NB4 (cell line): ENCODE data around the gene TMEM107.
"Not testable (repeated sequence)": the region's sequence is repeated elsewhere in the genome, so short reads cannot be mapped to it uniquely, and the experiment has no call there.

Experiments used
- POLR2A ChIP-seq: IDR thresholded peaks from 2 replicates; pipeline ENCODE4 v1.6.1; 2011; ENCODE audit warnings: mild to moderate bottlenecking; ENCODE audit not compliant: insufficient read length; ENCODE audit errors: extremely low read depth
- TF ChIP-seq, protein P1 (sequence below): IDR thresholded peaks from one replicate; pipeline ENCODE4 v1.5.1; 2012; ENCODE audit warnings: low read depth, low read length

DNA sequence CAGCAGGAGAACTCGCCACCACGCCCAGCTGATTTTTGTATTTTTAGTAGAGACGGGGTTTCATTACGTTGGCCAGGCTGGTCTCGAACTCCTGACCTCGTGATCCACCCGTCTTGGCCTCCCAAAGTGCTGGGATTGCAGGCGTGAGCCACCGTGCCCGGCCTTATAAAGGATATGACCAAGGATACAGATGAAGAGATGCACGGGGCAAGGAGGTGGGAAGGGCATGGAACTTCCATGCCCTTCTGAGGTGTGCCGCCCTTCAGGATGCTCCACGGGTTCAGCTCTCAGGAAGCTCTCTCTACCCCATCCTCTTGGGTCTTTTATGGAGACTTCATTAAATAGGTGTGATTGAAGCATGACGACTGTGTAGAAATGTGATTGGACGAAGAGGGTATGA, 37.8 kb upstream of the TMEM107 start:
- not testable (repeated sequence) for TF ChIP-seq POLR2A
- TF ChIP-seq, protein P1, sequence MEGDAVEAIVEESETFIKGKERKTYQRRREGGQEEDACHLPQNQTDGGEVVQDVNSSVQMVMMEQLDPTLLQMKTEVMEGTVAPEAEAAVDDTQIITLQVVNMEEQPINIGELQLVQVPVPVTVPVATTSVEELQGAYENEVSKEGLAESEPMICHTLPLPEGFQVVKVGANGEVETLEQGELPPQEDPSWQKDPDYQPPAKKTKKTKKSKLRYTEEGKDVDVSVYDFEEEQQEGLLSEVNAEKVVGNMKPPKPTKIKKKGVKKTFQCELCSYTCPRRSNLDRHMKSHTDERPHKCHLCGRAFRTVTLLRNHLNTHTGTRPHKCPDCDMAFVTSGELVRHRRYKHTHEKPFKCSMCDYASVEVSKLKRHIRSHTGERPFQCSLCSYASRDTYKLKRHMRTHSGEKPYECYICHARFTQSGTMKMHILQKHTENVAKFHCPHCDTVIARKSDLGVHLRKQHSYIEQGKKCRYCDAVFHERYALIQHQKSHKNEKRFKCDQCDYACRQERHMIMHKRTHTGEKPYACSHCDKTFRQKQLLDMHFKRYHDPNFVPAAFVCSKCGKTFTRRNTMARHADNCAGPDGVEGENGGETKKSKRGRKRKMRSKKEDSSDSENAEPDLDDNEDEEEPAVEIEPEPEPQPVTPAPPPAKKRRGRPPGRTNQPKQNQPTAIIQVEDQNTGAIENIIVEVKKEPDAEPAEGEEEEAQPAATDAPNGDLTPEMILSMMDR: not testable (repeated sequence)
